WERI-Rb-1 (cell line): ENCODE measurements around the gene RHOT1.
"Not testable (repeated sequence)": the region's sequence is repeated elsewhere in the genome, so short reads cannot be mapped to it uniquely, and the experiment has no call there.

Source experiments
- DNase-seq: peaks from one replicate; pipeline ENCODE4 v3.0.0-alpha.2; 2020
- H3K27ac ChIP-seq: fragments of 250-450 bp; sonication (Bioruptor Pico); 2 replicates; pipeline ENCODE4 v1.5.1; 2020; ENCODE audit warnings: mild to moderate bottlenecking, moderate library complexity
- H3K27me3 ChIP-seq: fragments of 250-450 bp; sonication (Bioruptor Pico); 2 replicates; pipeline ENCODE4 v1.5.1; 2021; ENCODE audit warnings: mild to moderate bottlenecking, low read depth, moderate library complexity; ENCODE audit not compliant: insufficient read depth, severe bottlenecking
- H3K36me3 ChIP-seq: fragments of 250-450 bp; sonication (Bioruptor Pico); 2 replicates; pipeline ENCODE4 v1.5.1; 2020; ENCODE audit warnings: mild to moderate bottlenecking, moderate library complexity
- H3K4me3 ChIP-seq: 2 replicates; pipeline ENCODE4 v1.5.1; 2011; ENCODE audit warnings: low read depth, mild to moderate bottlenecking, control low read depth, low read length
- H3K9me3 ChIP-seq: fragments of 250-450 bp; sonication (Bioruptor Pico); 2 replicates; pipeline ENCODE4 v1.5.1; 2021; ENCODE audit warnings: mild to moderate bottlenecking, moderate library complexity; ENCODE audit not compliant: severe bottlenecking
- CTCF ChIP-seq: IDR thresholded peaks from 2 replicates; pipeline ENCODE4 v1.5.1; 2011; ENCODE audit warnings: low read depth, mild to moderate bottlenecking, control low read depth, inconsistent platforms, low read length

Gene RHOT1

GRCh38 chr17:32126746-32127145, 15.6 kb upstream of the RHOT1 start:
- Histone ChIP-seq H3K27ac (no peak overlapping the region), H3K36me3 (no peaks in the 10 kb centered on the region), H3K27me3 (no peaks in the 10 kb centered on the region), H3K9me3 (no peaks in the 10 kb centered on the region), H3K4me3 (peak overlapping the region; percentile 81)
- no peak for TF ChIP-seq CTCF
- DNase-seq, result no peak

GRCh38 chr17:32127158-32127897, 15.0 kb upstream of the RHOT1 start:
- DNase-seq, result peak; percentile 72
- Histone ChIP-seq H3K27me3 (no peaks in the 10 kb centered on the region), H3K36me3 (no peaks in the 10 kb centered on the region), H3K4me3 (peak overlapping the region; percentile 81), H3K27ac (peak overlapping the region; percentile 67), H3K9me3 (no peaks in the 10 kb centered on the region)
- no peak for TF ChIP-seq CTCF

- H3K27me3 ChIP-seq, H3K27ac ChIP-seq, H3K9me3 ChIP-seq, DNase-seq, H3K36me3 ChIP-seq, H3K4me3 ChIP-seq: not testable (repeated sequence)
These were observed 13.8 kb upstream of the RHOT1 start for GRCh38 chr17:32128470-32128869.

GRCh38 chr17:32135497-32136117, 6.7 kb upstream of the RHOT1 start:
- H3K27ac ChIP-seq, H3K4me3 ChIP-seq, H3K27me3 ChIP-seq, H3K36me3 ChIP-seq, H3K9me3 ChIP-seq: not testable (repeated sequence)
- DNase-seq, result peak; percentile 75

- Histone ChIP-seq H3K9me3 (peaks cover 8% of the 10 kb centered on the region), H3K27ac (no peak overlapping the region), H3K4me3 (no peak overlapping the region), H3K27me3 (no peaks in the 10 kb centered on the region), H3K36me3 (no peaks in the 10 kb centered on the region)
- no peak for DNase-seq
- no peak for TF ChIP-seq CTCF
These were observed 5.4 kb upstream of the RHOT1 start for GRCh38 chr17:32136856-32137255.

GRCh38 chr17:32139504-32139903, 2.8 kb upstream of the RHOT1 start:
- H3K4me3 ChIP-seq, result not testable (repeated sequence)

GRCh38 chr17:32141258-32141657, 1.0 kb upstream of the RHOT1 start:
- peaks cover 17% of the 10 kb centered on the region for H3K36me3 ChIP-seq
- no peak for DNase-seq
- no peaks in the 10 kb centered on the region for H3K27me3 ChIP-seq
- no peak for TF ChIP-seq CTCF
- peak overlapping the region; percentile 91 for H3K27ac ChIP-seq
- H3K4me3 ChIP-seq, result peak overlapping the region; percentile 65
- H3K9me3 ChIP-seq, result no peaks in the 10 kb centered on the region

More at GRCh38 chr17:32139504-32139903, 2.8 kb upstream of the RHOT1 start:
- not testable (repeated sequence) for H3K9me3 ChIP-seq, DNase-seq, H3K27me3 ChIP-seq, H3K36me3 ChIP-seq, H3K27ac ChIP-seq
